CD14-positive monocyte (primary cell): ENCODE results near the gene SF3B3. TPM values are rescaled to one million over a fixed set of nuclear protein-coding genes. Genes with fewer than 3 reads are reported as not detected.

Source experiments
- DNase-seq, 3 donors: peaks; one replicate each; pipeline ENCODE4 v3.0.0-alpha.2; 2011 to 2022
- H2AFZ ChIP-seq: 2 replicates; pipeline ENCODE4 v1.6.0; 2012; ENCODE audit warnings: mild to moderate bottlenecking, low read depth, low read length, inconsistent platforms; ENCODE audit not compliant: insufficient read depth, poor library complexity, severe bottlenecking
- H3K27ac ChIP-seq, 2 donors: 1 replicate in 1 of 2; 2 replicates in 1 of 2; pipeline ENCODE4 v1.5.1; 2012 to 2013; ENCODE audit warnings: low read length in 2 of 2, control low read depth in 1 of 2, inconsistent platforms in 1 of 2, low read depth in 1 of 2, mild to moderate bottlenecking in 1 of 2
- H3K27me3 ChIP-seq, 2 donors: one replicate each; pipeline versions ENCODE4 v1.6.0 to v1.6.1; 2011 to 2013; ENCODE audit warnings: low read length in 2 of 2; ENCODE audit not compliant: control insufficient read depth in 2 of 2, insufficient read depth in 2 of 2
- H3K36me3 ChIP-seq, 2 donors: replicated peaks in 1 of 2; 1 replicate in 1 of 2; 2 replicates in 1 of 2; pipeline versions ENCODE4 v1.5.1 to v1.6.1; 2012 to 2013; ENCODE audit warnings: low read length in 2 of 2, control low read depth in 1 of 2, inconsistent platforms in 1 of 2, mild to moderate bottlenecking in 1 of 2; ENCODE audit not compliant: insufficient read depth in 2 of 2, control insufficient read depth in 1 of 2
- H3K4me1 ChIP-seq, 2 donors: 1 replicate in 1 of 2; 2 replicates in 1 of 2; pipeline versions ENCODE4 v1.5.1 to v1.6.1; 2012 to 2013; ENCODE audit warnings: low read length in 2 of 2, control low read depth in 1 of 2, inconsistent platforms in 1 of 2, mild to moderate bottlenecking in 1 of 2, moderate library complexity in 1 of 2; ENCODE audit not compliant: insufficient read depth in 2 of 2, control insufficient read depth in 1 of 2
- H3K4me2 ChIP-seq: replicated peaks from 2 replicates; pipeline ENCODE3; 2012; ENCODE audit warnings: low read length, moderate library complexity, mild to moderate bottlenecking; ENCODE audit not compliant: poor library complexity, severe bottlenecking; ENCODE audit errors: extremely low read depth
- H3K4me3 ChIP-seq, 3 experiments: fragments of 200-600 bp in 1 of 3; sonication (generic) in 1 of 3; replicated peaks in 1 of 3; 1 replicate in 2 of 3; 2 replicates in 1 of 3; pipeline ENCODE4 v1.5.1; 2011 to 2013; ENCODE audit warnings: low read length in 3 of 3, mild to moderate bottlenecking in 3 of 3, control low read depth in 2 of 3, low read depth in 2 of 3, inconsistent platforms in 1 of 3, moderate library complexity in 1 of 3
- H3K79me2 ChIP-seq: 2 replicates; pipeline ENCODE4 v1.6.0; 2012; ENCODE audit warnings: mild to moderate bottlenecking, control low read depth, inconsistent platforms, low read length, moderate library complexity; ENCODE audit not compliant: insufficient read depth
- H3K9ac ChIP-seq: 2 replicates; pipeline ENCODE4 v1.6.0; 2017; ENCODE audit warnings: low read length, mild to moderate bottlenecking; ENCODE audit not compliant: insufficient read depth, poor library complexity, severe bottlenecking
- H3K9me3 ChIP-seq, 2 donors: replicated peaks in 1 of 2; 1 replicate in 1 of 2; 2 replicates in 1 of 2; pipeline versions ENCODE4 v1.5.1 to v1.6.1; 2012 to 2013; ENCODE audit warnings: low read length in 2 of 2, control low read depth in 1 of 2; ENCODE audit not compliant: control insufficient read depth in 1 of 2, insufficient read depth in 1 of 2
- H4K20me1 ChIP-seq: 2 replicates; pipeline ENCODE4 v1.6.0; 2012; ENCODE audit warnings: mild to moderate bottlenecking, low read length, control low read depth, moderate library complexity; ENCODE audit not compliant: insufficient read depth
- H3K27ac Mint-ChIP-seq, 7 donors: one replicate each; pipeline ENCODE4 v1.8.0; 2020; ENCODE audit warnings: mild to moderate bottlenecking in 7 of 7, mixed read lengths in 7 of 7, moderate library complexity in 6 of 7, inconsistent platforms in 2 of 7
- H3K27me3 Mint-ChIP-seq, 3 donors: one replicate each; pipeline ENCODE4 v1.8.0; 2021 to 2022; ENCODE audit warnings: low read depth in 3 of 3, mild to moderate bottlenecking in 3 of 3, mixed read lengths in 3 of 3, moderate library complexity in 3 of 3, inconsistent platforms in 1 of 3
- H3K36me3 Mint-ChIP-seq, 2 donors: one replicate each; pipeline ENCODE4 v1.8.0; 2020; ENCODE audit warnings: mixed read lengths in 2 of 2, inconsistent platforms in 1 of 2, mild to moderate bottlenecking in 1 of 2
- H3K4me1 Mint-ChIP-seq: one replicate; pipeline ENCODE4 v1.8.0; 2020; ENCODE audit warnings: mild to moderate bottlenecking, mixed read lengths
- H3K4me3 Mint-ChIP-seq, 2 donors: one replicate each; pipeline ENCODE4 v1.8.0; 2020; ENCODE audit warnings: mild to moderate bottlenecking in 2 of 2, mixed read lengths in 2 of 2, moderate library complexity in 1 of 2
- H3K9me3 Mint-ChIP-seq, 7 donors: one replicate each; pipeline ENCODE4 v1.8.0; 2020 to 2022; ENCODE audit warnings: mixed read lengths in 7 of 7, mild to moderate bottlenecking in 6 of 7, moderate library complexity in 6 of 7, inconsistent platforms in 2 of 7
- WGBS: methylation state at CpG from one replicate; pipeline ENCODE4 v1.1.5; 2013; ENCODE audit warnings: missing lambda C conversion rate; ENCODE audit not compliant: insufficient coverage; 5-methylcytosine and 5-hydroxymethylcytosine counted together
- intact Hi-C, 2 donors: fragments of 100-400 bp; cut with micrococcal nuclease; formaldehyde crosslinking; loops; one replicate each; pipeline versions ENCODE4 v1.15.0 to v1.15.1; 2023
- polyA plus RNA-seq, 3 donors: library from polyadenylated mRNA; depleted of rRNA in 1 of 3; unstranded in 2 of 3; stranded (reverse) in 1 of 3; fragments of 300-500 nt in 2 of 3; fragments of >200 nt in 1 of 3; fragmentation: Illumina TruSeq in 2 of 3; gene quantifications; 1 replicate in 2 of 3; 2 replicates in 1 of 3; pipeline ENCODE4 v1.2.3, GENCODE V29; 2012 to 2021
- TF ChIP-seq, protein P1 (sequence below): fragments of 200-600 bp; IDR thresholded peaks from one replicate; pipeline ENCODE4 v1.8.0; 2022; ENCODE audit warnings: antibody characterized with exemption, mild to moderate bottlenecking

The SF3B3 gene
- polyA plus RNA-seq, 3 donors, result 34.2 to 52.3 (median 42.1) TPM

DNA sequence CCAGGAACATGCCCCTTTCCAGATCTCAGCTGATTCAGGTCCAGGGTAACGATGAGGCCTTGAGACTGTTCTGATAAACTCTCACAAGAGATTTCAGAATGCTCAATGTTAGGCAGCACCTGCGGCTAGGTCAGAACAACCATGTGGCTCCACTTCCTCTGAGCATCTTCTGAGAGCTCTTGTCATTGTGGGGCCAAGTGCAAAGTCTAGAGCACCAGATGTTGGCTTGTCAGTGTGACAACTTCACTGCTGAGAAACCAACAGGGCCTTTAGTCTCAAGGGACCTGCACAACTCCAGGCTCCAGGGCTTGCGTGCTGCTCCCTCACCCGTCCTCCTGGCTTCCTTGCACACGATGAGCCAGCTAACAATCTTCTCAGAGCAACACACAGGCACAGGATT lies 40.2 kb upstream of the SF3B3 start:
- Histone ChIP-seq H3K4me2 (no peak overlapping the region), H3K4me1 (no peaks in the 10 kb centered on the region), H3K36me3 (peaks cover 77 to 90% of the 10 kb centered on the region in 2 donors), H3K9me3 (no peaks in the 10 kb centered on the region), H3K9ac (no peak overlapping the region), H4K20me1 (no peaks in the 10 kb centered on the region), H3K27me3 (no peaks in the 10 kb centered on the region), H3K79me2 (no peaks in the 10 kb centered on the region), H3K4me3 (no peak overlapping the region), H2AFZ (no peak overlapping the region), H3K27ac (peak overlapping the region in 1 of 2 donors; percentile 8)
- Mint-ChIP-seq H3K4me1 (peaks cover 5% of the 10 kb centered on the region), H3K4me3 (no peak overlapping the region), H3K9me3 (no peaks in the 10 kb centered on the region), H3K36me3 (peaks cover 58 to 88% of the 10 kb centered on the region in 2 donors), H3K27me3 (no peaks in the 10 kb centered on the region), H3K27ac (no peak overlapping the region)
- 100% methylated on average over 5 of the region's 5 CpGs for WGBS
- no peak for DNase-seq
- TF ChIP-seq, protein P1, sequence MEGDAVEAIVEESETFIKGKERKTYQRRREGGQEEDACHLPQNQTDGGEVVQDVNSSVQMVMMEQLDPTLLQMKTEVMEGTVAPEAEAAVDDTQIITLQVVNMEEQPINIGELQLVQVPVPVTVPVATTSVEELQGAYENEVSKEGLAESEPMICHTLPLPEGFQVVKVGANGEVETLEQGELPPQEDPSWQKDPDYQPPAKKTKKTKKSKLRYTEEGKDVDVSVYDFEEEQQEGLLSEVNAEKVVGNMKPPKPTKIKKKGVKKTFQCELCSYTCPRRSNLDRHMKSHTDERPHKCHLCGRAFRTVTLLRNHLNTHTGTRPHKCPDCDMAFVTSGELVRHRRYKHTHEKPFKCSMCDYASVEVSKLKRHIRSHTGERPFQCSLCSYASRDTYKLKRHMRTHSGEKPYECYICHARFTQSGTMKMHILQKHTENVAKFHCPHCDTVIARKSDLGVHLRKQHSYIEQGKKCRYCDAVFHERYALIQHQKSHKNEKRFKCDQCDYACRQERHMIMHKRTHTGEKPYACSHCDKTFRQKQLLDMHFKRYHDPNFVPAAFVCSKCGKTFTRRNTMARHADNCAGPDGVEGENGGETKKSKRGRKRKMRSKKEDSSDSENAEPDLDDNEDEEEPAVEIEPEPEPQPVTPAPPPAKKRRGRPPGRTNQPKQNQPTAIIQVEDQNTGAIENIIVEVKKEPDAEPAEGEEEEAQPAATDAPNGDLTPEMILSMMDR, result no peak
- intact Hi-C loops, result no loop called here

DNA sequence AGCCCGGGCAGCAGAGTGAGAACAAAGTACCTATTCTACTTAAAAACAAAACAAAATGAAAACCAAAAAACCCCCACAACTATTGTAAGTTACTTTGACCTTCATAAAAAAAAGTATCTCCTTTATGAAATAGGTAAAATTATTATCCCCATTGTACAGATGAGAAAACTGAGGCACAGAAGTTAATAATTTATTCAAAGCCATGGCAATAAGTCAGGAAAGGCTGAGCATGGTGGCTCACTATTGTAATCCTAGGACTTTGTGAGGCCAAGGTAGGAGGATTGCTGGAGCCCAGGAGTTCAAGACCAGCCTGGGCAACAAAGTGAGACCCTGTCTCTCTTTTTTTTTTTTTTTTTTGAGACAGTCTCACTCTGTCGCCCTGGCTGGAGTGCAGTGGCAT lies 38.7 kb upstream of the SF3B3 start:
- H3K4me3 Mint-ChIP-seq, result no peak overlapping the region
- no peaks in the 10 kb centered on the region for H3K9me3 Mint-ChIP-seq
- Histone ChIP-seq H2AFZ (no peak overlapping the region), H3K36me3 (peaks cover 71 to 88% of the 10 kb centered on the region in 2 donors), H4K20me1 (no peaks in the 10 kb centered on the region), H3K27me3 (no peaks in the 10 kb centered on the region), H3K4me2 (no peak overlapping the region), H3K4me1 (no peaks in the 10 kb centered on the region), H3K4me3 (no peak overlapping the region), H3K27ac (no peak overlapping the region), H3K9ac (no peak overlapping the region), H3K9me3 (no peaks in the 10 kb centered on the region), H3K79me2 (no peaks in the 10 kb centered on the region)
- no peaks in the 10 kb centered on the region for H3K27me3 Mint-ChIP-seq
- TF ChIP-seq, protein P1, result no peak
- no peak overlapping the region for H3K27ac Mint-ChIP-seq
- peaks cover 52 to 88% of the 10 kb centered on the region in 2 donors for H3K36me3 Mint-ChIP-seq
- no peaks in the 10 kb centered on the region for H3K4me1 Mint-ChIP-seq
- 100% methylated on average over 1 of the region's 2 CpGs for WGBS
- intact Hi-C loops, result no loop called here
- DNase-seq, result no peak
